Cerebellar nuclear complex (tissue), 1 donor: ENCODE data around the gene C3orf49.

ENCODE experiments used
- DNase-seq, 2 experiments: peaks; one replicate each; lab custom pipeline; 2025; lab: John Stamatoyannopoulos, UW

C3orf49 gene

GRCh38 chr3:63819151-63819398 is at the start of gene C3orf49:
Gene C3orf49, plus strand, starts transcription at chr3:63819299. Its CDS starts 173 bp downstream, at chr3:63819472.
- DNase-seq: no peak

GRCh38 chr3:63774781-63775180 is 44.3 kb upstream of the C3orf49 start:
- no peak for DNase-seq

GRCh38 chr3:63779227-63779626 is 39.9 kb upstream of the C3orf49 start:
- no peak for DNase-seq

GRCh38 chr3:63791974-63792373 is 27.1 kb upstream of the C3orf49 start:
- no peak for DNase-seq

- DNase-seq: no peak
These were observed 23.7 kb upstream of the C3orf49 start for GRCh38 chr3:63795438-63795837.

- DNase-seq: no peak
These were observed 20.6 kb upstream of the C3orf49 start for GRCh38 chr3:63798544-63798943.

GRCh38 chr3:63798949-63799348 is 20.1 kb upstream of the C3orf49 start:
- DNase-seq: no peak

GRCh38 chr3:63800097-63800496 is 19.0 kb upstream of the C3orf49 start:
- no peak for DNase-seq

- DNase-seq: no peak
These were observed 15.2 kb upstream of the C3orf49 start for GRCh38 chr3:63803911-63804310.

GRCh38 chr3:63807961-63808565 is 11.0 kb upstream of the C3orf49 start:
- no peak for DNase-seq

GRCh38 chr3:63808633-63809032 is 10.5 kb upstream of the C3orf49 start:
- DNase-seq: no peak

GRCh38 chr3:63809607-63810006 is 9.5 kb upstream of the C3orf49 start:
- DNase-seq: no peak

GRCh38 chr3:63814237-63814636 is 4.9 kb upstream of the C3orf49 start:
- no peak for DNase-seq

GRCh38 chr3:63817225-63817624 is 1.9 kb upstream of the C3orf49 start:
- DNase-seq: no peak

GRCh38 chr3:63818282-63819150 is 583 bp upstream of the C3orf49 start:
- peak in 1 of 2 experiments; percentile 46 for DNase-seq

- no peak for DNase-seq
These were observed 5.2 kb downstream of the C3orf49 start for GRCh38 chr3:63824309-63824708.

GRCh38 chr3:63830526-63830925 is 11.4 kb downstream of the C3orf49 start:
- no peak for DNase-seq

GRCh38 chr3:63832395-63832794 is 13.3 kb downstream of the C3orf49 start:
- DNase-seq: no peak

- DNase-seq: no peak
These were observed 22.6 kb downstream of the C3orf49 start for GRCh38 chr3:63841704-63842103.

- DNase-seq: no peak
These were observed 23.0 kb downstream of the C3orf49 start for GRCh38 chr3:63842127-63842526.

- no peak for DNase-seq
These were observed 26.1 kb downstream of the C3orf49 start for GRCh38 chr3:63845215-63845614.

GRCh38 chr3:63847718-63848450 is 28.8 kb downstream of the C3orf49 start:
- no peak for DNase-seq

- DNase-seq: no peak
These were observed 30.1 kb downstream of the C3orf49 start for GRCh38 chr3:63849175-63849574.
